Dermis microvascular lymphatic vessel endothelial cell (primary cell): ENCODE results near the gene PARP4. TPM values are rescaled to one million over a fixed set of nuclear protein-coding genes. Genes with fewer than 3 reads are reported as not detected.
"Not testable (repeated sequence)": the region's sequence is repeated elsewhere in the genome, so short reads cannot be mapped to it uniquely, and the experiment has no call there.

Experiments used
- DNase-seq, 2 donors: peaks; one replicate each; pipeline versions ENCODE4 v3.0.0 to v3.0.0-alpha.2; 2010; ENCODE audit warnings: low read depth in 2 of 2
- total RNA-seq: library from RNA; depleted of rRNA; stranded (reverse); fragments of >200 nt; gene quantifications from 2 replicates; pipeline ENCODE4 v1.2.1, GENCODE V29; 2014

Gene PARP4
- total RNA-seq, 1 donor from 2014 or later, result 32.1 TPM

- DNase-seq, result no peak
Observed at GRCh38 chr13:24452044-24452443, 60.5 kb downstream of the PARP4 start.

- no peak for DNase-seq
Observed at GRCh38 chr13:24450530-24450929, 62.0 kb downstream of the PARP4 start.

- DNase-seq, result not testable (repeated sequence)
Observed at GRCh38 chr13:24444851-24445250, 67.7 kb downstream of the PARP4 start.

- DNase-seq, result no peak
Observed at GRCh38 chr13:24443366-24443765, 69.2 kb downstream of the PARP4 start.

- not testable (repeated sequence) for DNase-seq
Observed at GRCh38 chr13:24426045-24426444, 86.5 kb downstream of the PARP4 start.

- not testable (repeated sequence) for DNase-seq
Observed at GRCh38 chr13:24419668-24420067, 92.9 kb downstream of the PARP4 start.

- DNase-seq, result no peak
Observed at GRCh38 chr13:24407844-24408243, 104.7 kb downstream of the PARP4 start.

GRCh38 chr13:24406524-24406923 is 106.1 kb downstream of the PARP4 start:
- no peak for DNase-seq

- no peak for DNase-seq
Observed at GRCh38 chr13:24396821-24397220, 115.8 kb downstream of the PARP4 start.

- no peak for DNase-seq
Observed at GRCh38 chr13:24392972-24393371, 119.6 kb downstream of the PARP4 start.

- not testable (repeated sequence) for DNase-seq
Observed at GRCh38 chr13:24391771-24392683, 120.6 kb downstream of the PARP4 start.

GRCh38 chr13:24390795-24391194 is 121.8 kb downstream of the PARP4 start:
- DNase-seq, result not testable (repeated sequence)

GRCh38 chr13:24389506-24389905 is 123.1 kb downstream of the PARP4 start:
- DNase-seq, result no peak

- not testable (repeated sequence) for DNase-seq
Observed at GRCh38 chr13:24388743-24389142, 123.8 kb downstream of the PARP4 start.

GRCh38 chr13:24386816-24387708 is 125.5 kb downstream of the PARP4 start:
- no peak for DNase-seq

GRCh38 chr13:24385902-24386301 is 126.7 kb downstream of the PARP4 start:
- no peak for DNase-seq

GRCh38 chr13:24384946-24385345 is 127.6 kb downstream of the PARP4 start:
- not testable (repeated sequence) for DNase-seq

GRCh38 chr13:24384091-24384490 is 128.5 kb downstream of the PARP4 start:
- not testable (repeated sequence) for DNase-seq

GRCh38 chr13:24381541-24382265 is 130.9 kb downstream of the PARP4 start:
- DNase-seq, result no peak

GRCh38 chr13:24380881-24381280 is 131.7 kb downstream of the PARP4 start:
- not testable (repeated sequence) for DNase-seq

- DNase-seq, result not testable (repeated sequence)
Observed at GRCh38 chr13:24380227-24380626, 132.4 kb downstream of the PARP4 start.
